SIG-M5 treated with dmso at 0.1 percent for 504 hours (cell line): ENCODE results near the gene HOXD10.

Source experiments
- DNase-seq: peaks from one replicate; lab custom pipeline; 2025; ENCODE audit not compliant: unreplicated experiment; lab: John Stamatoyannopoulos, UW

The HOXD10 gene

GRCh38 chr2:176148751-176149421, 32.3 kb downstream of the HOXD10 start:
- no peak for DNase-seq

DNA sequence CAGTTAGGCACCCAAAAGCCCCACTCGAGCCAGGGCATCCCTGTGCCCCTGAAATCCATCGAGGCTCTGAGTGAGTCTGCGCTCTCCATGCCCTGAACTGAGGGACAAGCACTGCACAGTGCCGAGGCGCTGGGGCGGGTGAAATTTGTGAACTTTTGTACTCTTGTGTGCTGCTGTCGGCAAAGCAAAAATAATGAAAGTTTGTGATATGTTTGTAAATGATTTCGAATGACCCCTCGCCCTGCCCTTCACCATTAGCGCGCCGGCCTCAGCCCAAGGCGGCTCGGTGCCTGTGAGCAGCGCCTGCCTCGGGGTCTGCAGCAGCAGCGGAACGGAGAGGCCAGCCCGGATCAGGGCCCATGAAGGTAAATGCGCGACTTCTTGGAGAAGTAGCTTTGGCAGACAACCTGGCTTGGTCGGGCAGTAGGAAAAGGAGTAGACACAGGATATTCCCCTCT, 32.9 kb downstream of the HOXD10 start:
- no peak for DNase-seq

DNA sequence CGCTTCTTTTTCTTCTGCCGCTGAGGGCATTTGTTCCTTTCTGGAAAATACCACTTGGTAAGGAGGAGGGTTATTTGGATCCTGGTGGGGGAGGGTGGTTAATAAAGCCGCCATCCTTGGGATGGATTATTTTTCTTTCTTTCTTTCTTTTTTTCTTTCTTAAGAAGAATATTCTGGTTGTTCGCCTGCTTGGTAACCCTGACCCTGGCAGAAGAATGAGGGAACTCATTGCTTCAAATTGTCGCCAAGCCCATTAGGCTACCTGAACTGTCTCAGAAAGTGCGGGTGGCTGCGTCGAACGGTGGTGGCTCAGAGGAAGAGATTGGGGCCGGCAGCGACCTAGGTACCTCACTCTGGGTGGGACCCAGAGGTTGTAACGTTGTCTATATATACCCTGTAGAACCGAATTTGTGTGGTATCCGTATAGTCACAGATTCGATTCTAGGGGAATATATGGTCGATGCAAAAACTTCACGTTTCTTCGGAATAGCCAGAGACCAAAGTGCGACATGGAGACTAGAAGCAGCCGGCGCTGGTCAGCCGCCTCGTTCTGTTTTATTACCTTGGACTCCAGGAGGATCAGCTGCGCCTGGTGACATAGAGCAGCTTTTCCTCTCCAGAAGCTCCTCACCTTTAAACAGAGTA, 33.5 kb downstream of the HOXD10 start:
- no peak for DNase-seq

- no peak for DNase-seq
These were observed 34.2 kb downstream of the HOXD10 start for GRCh38 chr2:176150584-176151441.

GRCh38 chr2:176151442-176152287, 35.1 kb downstream of the HOXD10 start, which contains the start of gene HOXD4:
TSS of gene HOXD4 (plus strand) at chr2:176151550. CDS start at chr2:176151634, 84 bp downstream.
- DNase-seq: no peak

GRCh38 chr2:176152350-176153181, 36.0 kb downstream of the HOXD10 start:
- no peak for DNase-seq

- no peak for DNase-seq
These were observed 38.1 kb downstream of the HOXD10 start for GRCh38 chr2:176154576-176155252.

GRCh38 chr2:176155356-176156044, 38.9 kb downstream of the HOXD10 start:
- DNase-seq: no peak

DNA sequence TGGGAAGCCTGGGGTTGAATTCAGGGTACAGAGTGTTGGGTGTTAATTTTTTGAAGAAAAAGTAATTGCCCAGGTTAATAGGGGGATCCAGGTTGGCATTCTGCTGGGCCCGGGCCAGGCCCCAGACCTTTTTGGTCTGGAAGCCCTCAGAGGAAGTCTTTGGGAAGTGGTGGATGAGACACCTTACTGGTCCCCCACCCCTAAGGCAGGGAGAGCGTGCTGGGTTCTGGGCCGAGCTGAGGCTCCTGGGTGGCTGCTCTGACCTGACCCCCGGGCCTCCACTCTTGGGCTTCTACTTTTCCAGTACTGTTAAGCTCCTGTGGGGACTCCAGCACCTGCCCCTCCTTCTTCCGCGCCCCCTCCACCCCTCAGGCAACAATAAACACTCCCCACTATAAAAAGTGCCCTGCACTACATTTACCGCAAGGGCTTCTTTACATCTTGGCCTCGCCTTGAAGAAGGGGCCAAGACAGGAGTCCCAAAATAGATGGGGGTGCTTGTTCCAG, 39.8 kb downstream of the HOXD10 start:
- no peak for DNase-seq

DNA sequence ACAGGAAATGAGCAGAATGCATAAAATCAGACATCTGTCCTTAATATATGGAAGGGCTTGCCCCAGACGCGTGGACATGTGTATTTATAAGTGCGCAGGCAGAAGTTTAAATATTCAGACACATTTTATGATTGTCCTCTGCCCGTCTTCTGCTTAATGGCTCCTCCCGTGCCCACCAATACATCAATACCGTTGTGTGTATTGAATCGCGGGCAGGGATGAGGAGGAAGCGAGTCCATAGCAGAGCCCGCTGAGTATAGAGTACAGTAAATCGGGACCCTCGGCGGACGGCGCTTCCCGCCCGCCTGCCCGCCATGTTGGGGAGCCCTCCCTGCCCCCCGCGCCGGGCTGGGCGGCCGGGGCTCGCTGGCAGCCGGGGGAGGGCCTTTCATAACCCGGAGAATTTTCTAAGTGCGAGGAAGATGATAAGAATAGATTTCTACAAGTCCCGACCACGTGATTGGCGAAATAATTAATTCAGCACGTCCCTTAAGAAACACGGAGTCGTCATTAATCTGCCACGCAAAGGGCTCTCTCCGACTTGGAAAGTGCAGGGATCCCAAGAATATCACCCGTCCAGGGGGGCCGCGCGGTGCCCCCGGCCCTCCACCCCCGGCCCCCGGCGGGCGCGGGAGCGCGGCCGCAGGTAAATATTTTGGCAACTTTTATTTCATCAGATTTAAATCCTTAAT, 40.4 kb downstream of the HOXD10 start, which contains the start of gene HOXD3:
HOXD3 (plus strand) TSS at position 501 of the 692 bp plus-strand sequence. CDS start 11,808 bp downstream, outside the sequence.
- no peak for DNase-seq

DNA sequence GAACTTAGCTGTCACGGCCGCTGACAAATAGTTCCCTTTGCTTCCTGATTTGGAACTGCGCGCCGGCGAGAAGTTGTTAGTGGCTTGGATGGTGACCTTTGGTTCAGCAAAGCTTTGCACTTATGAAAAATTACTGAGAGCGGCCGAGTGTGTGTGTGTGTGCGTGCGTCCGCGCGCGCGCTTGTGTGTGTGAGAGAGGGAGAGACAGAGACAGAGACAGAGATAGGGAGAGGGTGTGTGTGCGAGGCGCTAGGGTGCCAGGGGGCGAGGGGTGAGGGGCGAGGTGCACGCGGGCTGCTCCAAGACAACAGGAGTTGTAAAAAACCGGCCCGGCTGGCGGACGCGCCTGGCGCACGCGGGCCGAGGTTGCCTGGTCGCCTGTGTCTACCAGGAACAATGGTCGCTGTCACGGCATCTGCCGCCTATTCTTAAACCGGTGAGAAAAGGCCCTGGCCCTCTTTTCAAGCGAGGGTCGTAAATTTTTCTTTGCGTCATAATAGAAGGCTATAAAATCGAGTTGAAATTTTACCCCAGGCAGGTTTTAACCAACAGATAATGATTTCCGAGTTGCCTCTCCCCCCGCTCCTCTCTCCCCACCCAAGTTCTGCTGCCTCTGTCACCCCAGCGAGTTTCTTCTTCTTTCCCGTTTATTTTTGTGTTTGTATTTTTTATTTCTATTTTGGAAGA, 41.1 kb downstream of the HOXD10 start:
- DNase-seq: no peak

DNA sequence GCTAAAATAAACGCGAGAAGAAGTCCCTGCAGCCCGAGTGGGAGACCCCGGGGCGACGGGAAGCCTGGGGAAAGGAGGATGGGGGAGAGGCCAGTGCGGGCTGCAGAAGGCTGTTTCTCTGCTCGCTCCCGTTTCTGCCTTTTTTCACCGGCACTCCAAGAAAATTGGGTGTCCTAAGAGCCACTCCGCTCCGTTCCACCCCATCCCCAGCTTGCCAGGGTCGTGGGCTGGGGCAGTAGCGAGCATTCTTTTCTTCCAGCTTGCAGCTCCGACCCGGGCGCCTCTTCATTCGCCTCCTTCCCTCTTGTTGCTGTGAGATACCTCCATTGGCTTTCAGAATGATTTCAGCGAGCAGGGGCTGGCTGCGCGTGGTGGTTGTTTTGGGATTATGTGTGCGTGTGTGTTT, 41.6 kb downstream of the HOXD10 start:
- DNase-seq: no peak

DNA sequence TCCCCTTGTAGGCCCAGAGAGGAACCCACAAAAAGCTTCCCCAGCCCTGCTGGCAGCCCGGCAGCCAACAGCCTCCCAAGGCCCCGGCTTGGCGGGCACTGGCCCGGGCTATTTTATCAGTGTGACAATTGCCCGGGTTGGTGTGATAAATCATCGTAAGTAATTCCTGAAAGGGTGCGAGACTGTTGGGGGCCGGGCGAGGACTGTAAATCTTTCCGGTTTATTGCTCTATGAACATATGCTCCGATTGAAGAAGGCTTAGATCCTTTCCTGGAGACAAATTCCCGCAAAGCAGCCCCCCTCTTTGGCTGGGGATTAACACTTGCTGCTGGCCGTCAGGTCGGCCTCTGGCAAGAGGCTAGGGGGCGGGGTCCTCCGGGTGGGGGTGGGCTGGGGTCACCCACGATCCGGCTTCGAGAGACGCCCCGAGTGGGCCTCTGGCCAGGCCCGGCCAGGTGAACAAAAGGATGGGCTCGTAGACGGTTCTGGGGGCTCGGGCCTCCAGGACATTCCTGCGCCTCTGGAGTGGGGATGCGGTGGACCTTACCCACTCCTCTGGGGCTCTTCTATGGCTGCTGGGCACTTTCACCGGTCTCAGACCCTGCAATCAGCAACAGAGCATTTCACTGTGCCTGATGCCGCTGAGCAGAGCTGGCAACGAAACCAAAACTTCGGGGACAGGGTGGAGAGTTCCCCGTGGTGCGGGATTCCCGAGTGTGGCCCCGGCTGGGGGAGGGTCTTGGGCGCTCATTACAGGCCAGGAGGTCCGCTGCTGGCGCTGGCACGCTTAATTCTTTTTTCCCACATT, 42.5 kb downstream of the HOXD10 start:
- no peak for DNase-seq

DNA sequence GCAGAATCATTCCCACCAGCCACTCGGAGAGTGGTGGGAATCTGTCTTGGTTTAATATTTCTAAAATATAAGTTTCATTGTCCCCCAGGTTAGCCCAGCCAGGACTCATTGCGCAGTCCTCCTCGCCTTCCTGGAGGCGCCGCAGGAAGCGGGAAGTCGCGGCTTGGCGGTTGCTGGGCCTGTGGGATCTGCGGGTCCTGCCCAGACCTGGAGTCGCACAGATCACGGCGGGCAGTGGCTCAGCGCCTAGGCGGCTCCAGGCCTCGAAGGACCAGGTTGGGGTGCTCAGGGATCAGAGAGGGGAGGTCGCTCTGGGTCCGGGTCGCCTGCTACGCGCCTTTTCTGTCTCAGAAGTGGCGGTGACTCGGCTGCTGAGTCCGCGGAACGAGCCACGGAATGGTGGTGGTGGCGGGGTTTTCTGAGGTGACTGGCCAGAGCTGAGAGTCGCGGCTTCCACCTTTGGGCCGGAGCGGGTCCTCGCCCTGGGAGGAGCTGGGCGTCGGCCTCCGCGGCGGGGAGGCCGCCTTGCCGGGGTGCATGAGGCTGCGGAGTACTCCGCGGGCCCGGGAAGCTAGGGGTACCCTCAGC, 43.2 kb downstream of the HOXD10 start:
- no peak for DNase-seq

DNA sequence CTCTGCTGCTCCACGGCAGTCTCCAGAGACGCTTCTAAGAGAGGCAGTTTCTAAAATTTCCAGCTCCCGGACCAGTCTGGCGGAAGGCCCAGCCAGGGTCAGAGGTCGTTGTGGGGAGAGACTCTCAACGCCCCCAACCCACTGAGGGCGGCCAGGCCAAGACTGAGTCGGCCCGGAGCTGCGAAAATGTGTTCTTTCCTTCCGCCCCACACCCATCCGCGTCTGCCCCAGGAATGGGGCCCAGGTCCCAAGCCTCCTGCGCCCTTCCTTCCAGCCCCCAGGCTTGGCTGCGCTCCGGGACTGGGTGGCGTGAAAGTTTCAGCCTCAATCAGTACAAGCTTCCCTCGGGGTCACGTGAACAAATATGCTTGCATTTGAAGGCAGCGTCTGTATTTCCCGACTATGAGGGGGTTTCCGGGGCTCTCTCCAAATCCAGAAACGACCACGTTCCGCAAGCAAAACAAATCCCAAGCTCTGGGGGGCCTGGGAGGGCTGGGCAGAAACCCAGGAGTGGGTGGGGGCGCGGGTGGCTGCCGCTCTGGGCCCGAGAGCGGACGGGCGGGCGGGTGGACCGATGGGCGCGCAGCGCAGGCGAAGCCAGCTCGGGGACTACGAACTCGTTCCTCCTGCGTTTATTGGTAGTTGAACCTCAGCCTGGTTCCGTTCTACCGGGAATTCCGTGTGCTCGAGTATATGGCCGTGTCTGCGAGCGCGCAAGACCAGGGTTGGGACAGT, 43.8 kb downstream of the HOXD10 start:
- no peak for DNase-seq
